ENCODE data around the gene PHLDA2.
"Not testable (repeated sequence)": the region's sequence is repeated elsewhere in the genome, so short reads cannot be mapped to it uniquely, and the experiment has no call there.

Gene PHLDA2

GRCh38 chr11:2945031-2945756 lies 16.0 kb upstream of the PHLDA2 start:
- DNase-seq: no peak

DNA sequence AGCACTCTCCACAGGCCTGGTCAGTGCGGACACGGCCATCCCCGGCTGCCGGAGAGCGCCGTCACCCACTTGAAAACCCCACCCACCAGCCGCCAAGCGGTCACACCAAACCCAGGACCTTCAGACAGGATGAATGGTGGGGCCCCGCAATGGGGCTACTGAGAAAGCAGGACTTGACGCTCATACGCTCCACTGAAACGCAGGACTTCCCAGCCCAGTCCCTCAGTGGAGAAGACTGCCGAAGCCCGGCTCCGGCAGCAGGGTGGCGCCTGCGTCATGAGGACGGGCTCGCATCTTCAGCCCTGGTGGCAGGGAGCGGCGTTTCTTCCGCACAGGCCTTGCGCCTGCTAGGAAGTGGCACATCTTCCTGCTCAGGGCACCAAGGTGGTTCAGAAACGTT lies 15.3 kb upstream of the PHLDA2 start:
- DNase-seq: no peak

GRCh38 chr11:2943711-2944118 lies 14.5 kb upstream of the PHLDA2 start:
- DNase-seq: no peak

- no peak for DNase-seq
Observed at GRCh38 chr11:2942872-2943710, 13.9 kb upstream of the PHLDA2 start.

DNA sequence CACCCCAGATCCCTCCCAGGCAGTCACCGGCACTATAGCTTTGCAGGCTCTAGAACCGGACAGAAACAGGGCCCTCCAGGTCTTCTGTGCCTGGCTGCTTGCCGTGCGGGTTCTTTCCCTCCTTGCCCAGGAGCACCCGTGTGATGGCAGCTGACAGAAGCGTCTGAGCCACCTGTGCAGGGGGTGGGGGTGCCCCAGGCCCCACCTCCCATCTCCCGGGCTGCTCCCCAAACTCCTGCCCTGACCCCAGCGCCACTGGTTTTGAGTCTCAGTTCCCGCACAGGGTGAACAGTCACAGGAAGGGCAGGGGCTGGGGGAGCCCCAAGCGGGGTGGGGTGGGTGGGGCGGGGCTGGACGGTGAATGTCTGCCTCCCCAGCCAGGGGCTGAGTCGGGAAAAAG lies 13.2 kb upstream of the PHLDA2 start:
- DNase-seq: no peak

DNA sequence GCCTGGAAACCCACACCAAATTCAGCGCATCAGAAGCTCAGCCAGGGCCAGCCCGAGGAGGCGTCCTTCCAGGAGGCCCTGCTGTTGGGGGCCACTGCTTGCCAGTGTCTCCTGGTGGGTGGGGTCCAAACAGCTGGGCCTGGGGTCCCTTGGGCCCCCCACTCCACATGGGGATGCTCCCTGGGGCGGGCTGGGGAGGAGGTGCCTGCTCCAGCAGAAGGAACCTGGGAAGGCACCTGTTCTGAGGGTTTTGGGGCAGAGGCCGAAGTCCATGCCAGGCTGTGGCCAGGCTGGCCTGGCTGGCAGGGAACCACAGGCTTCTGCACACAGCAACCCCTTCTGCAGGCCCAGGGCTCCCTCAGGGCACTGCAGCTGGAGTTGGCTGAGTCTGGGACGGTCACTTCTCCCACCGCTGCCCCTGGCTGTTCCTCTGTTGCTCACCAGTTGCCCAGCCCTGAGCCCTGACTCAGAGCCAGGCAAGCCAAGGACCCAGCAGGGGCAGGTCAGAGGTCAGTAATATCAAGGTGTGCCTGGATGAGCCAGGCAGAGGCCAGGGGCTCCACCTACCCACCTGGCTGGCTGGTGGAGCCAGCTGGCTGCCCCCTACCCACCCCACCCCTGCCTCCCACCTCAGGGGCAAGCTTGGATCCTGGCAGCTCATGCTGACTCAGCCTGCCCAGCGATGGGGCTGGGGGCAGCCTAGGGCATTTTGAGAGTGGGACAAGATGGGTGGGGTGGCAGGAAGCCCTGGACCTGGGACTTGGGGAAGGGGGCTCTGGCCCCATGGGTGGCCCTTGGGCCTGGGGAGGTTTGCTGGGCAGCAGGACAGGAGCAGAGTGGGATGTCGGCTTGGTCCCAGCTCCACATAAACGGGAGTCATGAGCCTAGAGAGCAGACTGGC lies 12.0 kb upstream of the PHLDA2 start:
- DNase-seq: no peak

DNA sequence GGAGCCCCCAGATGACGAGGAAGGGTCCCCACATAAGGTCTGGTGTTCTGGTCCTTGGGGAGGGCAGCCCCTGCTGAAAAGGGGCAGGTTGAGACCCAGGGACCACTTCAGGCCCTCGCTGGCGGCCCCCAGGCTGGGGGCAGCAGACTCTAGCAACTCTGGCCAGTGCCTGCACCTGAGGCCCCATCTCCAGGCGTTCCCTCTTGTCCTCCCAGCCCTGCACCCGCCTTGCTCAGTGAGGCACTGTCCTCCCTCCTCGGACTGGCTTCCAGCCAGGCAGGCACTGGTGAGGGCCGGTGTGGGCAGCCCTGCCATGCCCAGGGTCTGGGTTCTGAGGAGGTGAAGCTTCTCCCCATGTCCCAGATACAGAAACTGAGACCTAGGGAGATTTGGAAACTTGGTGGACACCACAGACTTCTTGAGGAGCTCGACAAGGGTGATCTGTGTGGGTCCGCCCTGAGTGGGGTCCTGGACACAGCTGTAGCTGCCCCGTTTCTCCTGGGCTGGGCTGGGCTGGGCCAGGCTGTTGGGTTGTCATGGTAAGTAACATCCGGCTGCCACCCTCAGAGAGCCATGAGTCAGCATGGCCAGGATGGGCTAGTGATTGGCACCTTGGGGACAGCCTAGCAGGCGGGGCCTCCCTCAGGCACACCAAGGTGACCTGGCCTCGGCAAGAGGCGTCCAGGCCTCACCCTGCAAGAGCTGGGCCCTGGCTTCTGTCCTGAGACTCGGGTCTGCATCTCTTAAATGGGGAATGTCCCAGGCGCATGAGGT lies 11.1 kb upstream of the PHLDA2 start:
- no peak for DNase-seq

GRCh38 chr11:2938458-2939418 lies 9.5 kb upstream of the PHLDA2 start:
- DNase-seq: not testable (repeated sequence)

GRCh38 chr11:2937641-2938457 lies 8.6 kb upstream of the PHLDA2 start:
- not testable (repeated sequence) for DNase-seq

DNA sequence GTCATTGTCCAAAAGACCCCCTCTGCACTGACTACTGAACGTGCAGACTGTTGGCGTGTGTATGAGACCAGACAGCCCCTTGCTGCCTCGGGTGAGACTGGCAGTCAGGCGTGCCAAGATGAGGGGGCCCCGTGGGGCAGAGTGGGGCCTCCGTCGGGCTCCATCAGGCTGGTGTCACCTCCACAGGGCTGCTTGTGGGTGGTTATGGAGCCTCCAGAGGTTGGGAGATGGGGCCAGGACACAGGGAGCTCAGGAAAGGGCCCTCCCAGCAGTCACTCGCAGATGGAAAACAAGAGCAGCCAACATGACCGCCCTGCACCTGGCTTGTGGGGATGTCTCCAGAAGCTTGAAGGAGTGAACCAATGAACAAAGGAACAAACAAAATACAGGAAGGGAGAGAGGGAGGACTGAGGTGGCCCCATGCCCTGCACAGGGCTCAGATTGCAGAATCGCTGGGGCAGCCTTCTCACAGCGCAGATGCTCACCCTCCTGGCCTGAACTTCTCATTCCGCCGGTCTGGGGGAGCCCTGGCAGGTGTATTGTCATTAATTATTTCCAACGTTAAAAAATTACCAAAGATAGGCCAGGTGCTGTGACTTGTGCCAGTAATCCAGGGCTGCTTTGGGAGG lies 5.5 kb upstream of the PHLDA2 start:
- DNase-seq: no peak

GRCh38 chr11:2934021-2934550 lies 4.9 kb upstream of the PHLDA2 start:
- DNase-seq: no peak

- no peak for DNase-seq
Observed at GRCh38 chr11:2933375-2934020, 4.3 kb upstream of the PHLDA2 start.

GRCh38 chr11:2932850-2933251 lies 3.6 kb upstream of the PHLDA2 start:
- DNase-seq: no peak

GRCh38 chr11:2931771-2932738 lies 2.8 kb upstream of the PHLDA2 start:
- no peak for DNase-seq

DNA sequence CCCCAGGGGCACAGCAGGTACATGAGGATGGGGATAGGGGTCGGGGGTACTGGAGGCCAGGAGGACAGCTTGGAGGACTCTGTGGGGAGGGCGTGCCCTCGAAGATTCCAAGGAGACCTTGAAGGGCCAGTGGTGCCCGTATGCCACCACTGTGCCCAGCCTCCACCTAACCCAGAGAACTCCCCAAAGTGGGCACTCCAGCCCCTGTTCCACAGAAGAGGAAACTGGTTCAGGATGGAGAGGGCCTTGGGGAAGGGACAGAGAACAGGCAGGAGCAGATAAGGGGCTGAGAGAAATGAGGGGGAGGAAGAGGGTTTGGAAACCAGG lies 2.2 kb upstream of the PHLDA2 start:
- no peak for DNase-seq

GRCh38 chr11:2930704-2931419 lies 1.6 kb upstream of the PHLDA2 start:
- DNase-seq: peak; percentile 71
